Endodermal cell (in vitro differentiated cells): Measurements from ENCODE around the gene PRPH2. TPM values are rescaled to one million over a fixed set of nuclear protein-coding genes. Genes with fewer than 3 reads are reported as not detected.

Source experiments
- DNase-seq: peaks from one replicate; pipeline ENCODE4 v3.0.0-alpha.2; 2017
- H3K27ac ChIP-seq: 2 replicates; pipeline ENCODE4 v1.5.1; 2013; ENCODE audit warnings: mild to moderate bottlenecking, low read depth, low read length, moderate library complexity
- H3K27me3 ChIP-seq: 2 replicates; pipeline ENCODE4 v1.6.1; 2013; ENCODE audit warnings: mild to moderate bottlenecking, low read length, moderate library complexity; ENCODE audit not compliant: insufficient read depth, control insufficient read depth, poor library complexity, severe bottlenecking
- H3K36me3 ChIP-seq: 2 replicates; pipeline ENCODE4 v1.7.0; 2013; ENCODE audit warnings: mild to moderate bottlenecking, low read length, moderate library complexity; ENCODE audit not compliant: control insufficient read depth, insufficient read depth
- H3K4me1 ChIP-seq: one replicate; pipeline ENCODE4 v1.7.0; 2013; ENCODE audit warnings: low read length; ENCODE audit not compliant: control insufficient read depth, insufficient read depth
- H3K4me3 ChIP-seq: 2 replicates; pipeline ENCODE4 v1.5.1; 2013; ENCODE audit warnings: mild to moderate bottlenecking, low read length, moderate library complexity
- H3K9ac ChIP-seq: 2 replicates; pipeline ENCODE4 v1.6.1; 2013; ENCODE audit warnings: mild to moderate bottlenecking, low read length, moderate library complexity; ENCODE audit not compliant: poor library complexity, severe bottlenecking; ENCODE audit errors: extremely low read depth
- H3K9me3 ChIP-seq: 2 replicates; pipeline ENCODE4 v1.6.1; 2013; ENCODE audit warnings: mild to moderate bottlenecking, low read length, moderate library complexity; ENCODE audit not compliant: control insufficient read depth
- H3K27ac Mint-ChIP-seq: 2 replicates; pipeline ENCODE4 v1.8.0; 2020; ENCODE audit warnings: mixed read lengths
- H3K27me3 Mint-ChIP-seq: 2 replicates; pipeline ENCODE4 v1.8.0; 2021; ENCODE audit warnings: mild to moderate bottlenecking, mixed read lengths; ENCODE audit not compliant: insufficient read depth
- H3K36me3 Mint-ChIP-seq: 2 replicates; pipeline ENCODE4 v1.8.0; 2020; ENCODE audit warnings: low read depth, mixed read lengths
- H3K4me1 Mint-ChIP-seq: 2 replicates; pipeline ENCODE4 v1.8.0; 2020; ENCODE audit warnings: mixed read lengths
- H3K4me3 Mint-ChIP-seq: 2 replicates; pipeline ENCODE4 v1.8.0; 2020; ENCODE audit warnings: mild to moderate bottlenecking, moderate library complexity, mixed read lengths
- H3K9me3 Mint-ChIP-seq: 2 replicates; pipeline ENCODE4 v1.8.0; 2020; ENCODE audit warnings: mild to moderate bottlenecking, mixed read lengths
- CTCF ChIP-seq: fragments of 200-600 bp; sonication (generic); conservative IDR thresholded peaks from 2 replicates; pipeline ENCODE4 v1.5.0; 2021; ENCODE audit warnings: antibody characterized with exemption, mild to moderate bottlenecking
- WGBS, 2 experiments: methylation state at CpG; one replicate each; pipeline versions ENCODE4 v1.1.5 to v1.1.7; 2013; ENCODE audit warnings: missing lambda C conversion rate in 2 of 2, mixed read lengths in 1 of 2; ENCODE audit not compliant: insufficient coverage in 1 of 2, insufficient read length in 1 of 2; 5-methylcytosine and 5-hydroxymethylcytosine counted together
- total RNA-seq, 2 donors: library from RNA; stranded (reverse); fragmentation: NEBNext Ultra II Directional in 1 of 2; extraction: Animal tissue kit (Norgen Biotek cat#: 25700) in 1 of 2; gene quantifications; 2 replicates in 1 of 2; 3 replicates in 1 of 2; pipeline ENCODE4 v1.2.1, GENCODE V29; 2021

Gene PRPH2
- total RNA-seq, 2 donors from 2014 or later = 0.35 to 0.40 TPM

- no peak overlapping the region for H3K27ac ChIP-seq
- Mint-ChIP-seq H3K36me3 (peaks cover 2% of the 10 kb centered on the region), H3K9me3 (no peaks in the 10 kb centered on the region), H3K4me1 (peaks cover 12% of the 10 kb centered on the region), H3K27ac (no peak overlapping the region), H3K4me3 (no peak overlapping the region), H3K27me3 (no peaks in the 10 kb centered on the region)
- H3K9me3 ChIP-seq = no peaks in the 10 kb centered on the region
- H3K36me3 ChIP-seq = no peaks in the 10 kb centered on the region
- H3K9ac ChIP-seq = no peak overlapping the region
- H3K27me3 ChIP-seq = no peaks in the 10 kb centered on the region
- no peaks in the 10 kb centered on the region for H3K4me1 ChIP-seq
- no peak for DNase-seq
- WGBS, 2 experiments = 92 to 93% methylated on average over 3 to 4 of the region's 4 CpGs
- TF ChIP-seq CTCF = no peak
- H3K4me3 ChIP-seq = no peak overlapping the region
Observed at GRCh38 chr6:42769051-42769450, 46.7 kb upstream of the PRPH2 start.

GRCh38 chr6:42766163-42766670 lies 43.8 kb upstream of the PRPH2 start:
- Mint-ChIP-seq H3K4me3 (no peak overlapping the region), H3K36me3 (peaks cover 8% of the 10 kb centered on the region), H3K27me3 (no peaks in the 10 kb centered on the region), H3K4me1 (peaks cover 6% of the 10 kb centered on the region), H3K27ac (no peak overlapping the region), H3K9me3 (no peaks in the 10 kb centered on the region)
- H3K4me1 ChIP-seq = peaks cover 4% of the 10 kb centered on the region
- TF ChIP-seq CTCF = no peak
- H3K27me3 ChIP-seq = no peaks in the 10 kb centered on the region
- H3K36me3 ChIP-seq = no peaks in the 10 kb centered on the region
- WGBS, 2 experiments = 94 to 100% methylated on average over 4 to 5 of the region's 5 CpGs
- no peak overlapping the region for H3K27ac ChIP-seq
- H3K9ac ChIP-seq = no peak overlapping the region
- no peaks in the 10 kb centered on the region for H3K9me3 ChIP-seq
- DNase-seq = no peak
- H3K4me3 ChIP-seq = no peak overlapping the region

- Histone ChIP-seq H3K36me3 (peaks cover under 1% of the 10 kb centered on the region), H3K4me1 (peaks cover 4% of the 10 kb centered on the region), H3K27ac (no peak overlapping the region), H3K27me3 (no peaks in the 10 kb centered on the region), H3K9ac (no peak overlapping the region), H3K4me3 (no peak overlapping the region), H3K9me3 (no peaks in the 10 kb centered on the region)
- Mint-ChIP-seq H3K4me3 (no peak overlapping the region), H3K36me3 (peaks cover 8% of the 10 kb centered on the region), H3K9me3 (no peaks in the 10 kb centered on the region), H3K27ac (no peak overlapping the region), H3K4me1 (no peaks in the 10 kb centered on the region), H3K27me3 (no peaks in the 10 kb centered on the region)
- DNase-seq = no peak
- no peak for TF ChIP-seq CTCF
- WGBS, 2 experiments = 88 to 92% methylated on average over 8 to 9 of the region's 9 CpGs
Observed at GRCh38 chr6:42764911-42765648, 42.7 kb upstream of the PRPH2 start.
